ENCODE measurements around the gene POLR1H. TPM values are rescaled to one million over a fixed set of nuclear protein-coding genes. Genes with fewer than 3 reads are reported as not detected.

Gene POLR1H
- polyA plus RNA-seq, 3 donors = 36.2 to 62.4 (median 45.0) TPM

DNA sequence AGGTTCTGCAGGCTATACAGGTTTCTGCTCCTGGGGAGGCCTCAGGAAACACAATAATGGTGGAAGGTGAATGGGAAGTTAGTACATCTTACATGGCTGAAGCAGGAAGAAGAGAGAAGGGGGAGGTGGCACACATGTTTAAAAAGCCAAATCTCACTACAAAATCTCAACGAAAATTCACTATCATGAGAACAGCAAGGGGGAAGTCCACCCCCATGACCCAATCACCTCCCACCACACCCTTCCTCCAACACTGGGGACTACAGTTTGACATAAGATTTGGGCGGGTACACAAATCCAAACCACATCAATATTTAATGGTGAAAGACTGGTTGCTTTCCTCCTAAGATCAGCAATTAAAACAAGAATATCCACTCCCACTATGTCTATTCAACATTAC, 13.8 kb upstream of the POLR1H start:
- intact Hi-C loops (cut with micrococcal nuclease) = no loop called here
- no CpG with 5 or more reads among the region's 2 CpGs for WGBS (ENCODE audit: insufficient coverage)
- H3K27ac Mint-ChIP-seq = peak overlapping the region in 2 of 7 donors; percentile 12 to 58
- H3K4me1 Mint-ChIP-seq = peaks cover 9% of the 10 kb centered on the region
- TF ChIP-seq, protein P1, sequence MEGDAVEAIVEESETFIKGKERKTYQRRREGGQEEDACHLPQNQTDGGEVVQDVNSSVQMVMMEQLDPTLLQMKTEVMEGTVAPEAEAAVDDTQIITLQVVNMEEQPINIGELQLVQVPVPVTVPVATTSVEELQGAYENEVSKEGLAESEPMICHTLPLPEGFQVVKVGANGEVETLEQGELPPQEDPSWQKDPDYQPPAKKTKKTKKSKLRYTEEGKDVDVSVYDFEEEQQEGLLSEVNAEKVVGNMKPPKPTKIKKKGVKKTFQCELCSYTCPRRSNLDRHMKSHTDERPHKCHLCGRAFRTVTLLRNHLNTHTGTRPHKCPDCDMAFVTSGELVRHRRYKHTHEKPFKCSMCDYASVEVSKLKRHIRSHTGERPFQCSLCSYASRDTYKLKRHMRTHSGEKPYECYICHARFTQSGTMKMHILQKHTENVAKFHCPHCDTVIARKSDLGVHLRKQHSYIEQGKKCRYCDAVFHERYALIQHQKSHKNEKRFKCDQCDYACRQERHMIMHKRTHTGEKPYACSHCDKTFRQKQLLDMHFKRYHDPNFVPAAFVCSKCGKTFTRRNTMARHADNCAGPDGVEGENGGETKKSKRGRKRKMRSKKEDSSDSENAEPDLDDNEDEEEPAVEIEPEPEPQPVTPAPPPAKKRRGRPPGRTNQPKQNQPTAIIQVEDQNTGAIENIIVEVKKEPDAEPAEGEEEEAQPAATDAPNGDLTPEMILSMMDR (IDR thresholded peaks at IDR 0.05) = no peak
- no peaks in the 10 kb centered on the region for H3K79me2 ChIP-seq (ENCODE audit: insufficient read depth, low read length)
- H3K9me3 ChIP-seq (replicated peaks in 1 of 2; ENCODE audit: control insufficient read depth in 1 of 2, insufficient read depth in 1 of 2, low read length in 2 of 2) = no peaks in the 10 kb centered on the region
- H4K20me1 ChIP-seq (ENCODE audit: insufficient read depth, low read length) = no peaks in the 10 kb centered on the region
- H3K27me3 Mint-ChIP-seq (ENCODE audit: low read depth in 3 of 3) = no peaks in the 10 kb centered on the region
- no peak overlapping the region for H3K27ac ChIP-seq (ENCODE audit: low read depth in 1 of 2, low read length in 2 of 2)
- H3K4me1 ChIP-seq (ENCODE audit: control insufficient read depth in 1 of 2, insufficient read depth in 2 of 2, low read length in 2 of 2) = peaks cover 3 to 8% of the 10 kb centered on the region in 2 donors
- no peaks in the 10 kb centered on the region for H3K36me3 ChIP-seq (replicated peaks in 1 of 2; ENCODE audit: control insufficient read depth in 1 of 2, insufficient read depth in 2 of 2, low read length in 2 of 2)
- DNase-seq = peak in 1 of 3 donors; percentile 40
- no peaks in the 10 kb centered on the region for H3K27me3 ChIP-seq (ENCODE audit: control insufficient read depth in 2 of 2, insufficient read depth in 2 of 2, low read length in 2 of 2)
- no peak overlapping the region for H2AFZ ChIP-seq (ENCODE audit: insufficient read depth, low read depth, low read length, poor library complexity, severe bottlenecking)
- no peak overlapping the region for H3K4me3 Mint-ChIP-seq
- no peak overlapping the region for H3K9ac ChIP-seq (ENCODE audit: insufficient read depth, low read length, poor library complexity, severe bottlenecking)
- H3K9me3 Mint-ChIP-seq = no peaks in the 10 kb centered on the region
- H3K4me2 ChIP-seq (replicated peaks; ENCODE audit: extremely low read depth, low read length, poor library complexity, severe bottlenecking) = no peak overlapping the region
- peaks cover under 1 to 6% of the 10 kb centered on the region in 2 donors for H3K36me3 Mint-ChIP-seq
- no peak overlapping the region for H3K4me3 ChIP-seq (replicated peaks in 1 of 3; ENCODE audit: low read depth in 2 of 3, low read length in 3 of 3)

DNA sequence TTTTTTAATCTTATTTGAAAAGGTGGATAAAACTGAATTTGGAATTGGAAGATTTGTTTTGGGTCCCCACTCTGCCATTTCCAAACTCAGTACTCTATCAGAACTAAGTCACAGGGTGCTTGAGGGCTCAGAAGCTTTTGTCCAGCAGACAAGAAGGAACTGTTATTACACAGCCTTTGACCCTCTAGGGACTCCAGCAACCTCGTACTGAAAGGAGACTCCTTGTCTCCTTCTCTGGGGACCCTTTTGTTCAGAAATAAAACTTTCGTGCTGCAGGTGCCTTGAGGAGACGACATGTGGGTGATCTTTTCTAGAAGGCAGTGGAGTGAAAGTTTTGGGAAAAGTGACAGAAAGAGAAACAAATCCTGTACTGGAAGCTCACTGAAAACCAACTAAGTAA, 7.4 kb upstream of the POLR1H start:
- TF ChIP-seq, protein P1 (IDR thresholded peaks at IDR 0.05) = no peak
- intact Hi-C loops (cut with micrococcal nuclease) = no loop called here
- WGBS (ENCODE audit: insufficient coverage) = no CpG with 5 or more reads among the region's 3 CpGs

More for the DNA sequence above, 7.4 kb upstream of the POLR1H start:
- Mint-ChIP-seq H3K27me3 (ENCODE audit: low read depth in 3 of 3) (no peaks in the 10 kb centered on the region), H3K4me1 (no peaks in the 10 kb centered on the region), H3K36me3 (peaks cover 26 to 28% of the 10 kb centered on the region in 2 donors), H3K27ac (no peak overlapping the region), H3K4me3 (no peak overlapping the region), H3K9me3 (no peaks in the 10 kb centered on the region)
- Histone ChIP-seq H2AFZ (ENCODE audit: insufficient read depth, low read depth, low read length, poor library complexity, severe bottlenecking) (no peak overlapping the region), H3K4me2 (replicated peaks; ENCODE audit: extremely low read depth, low read length, poor library complexity, severe bottlenecking) (no peak overlapping the region), H3K36me3 (replicated peaks in 1 of 2; ENCODE audit: control insufficient read depth in 1 of 2, insufficient read depth in 2 of 2, low read length in 2 of 2) (peaks cover 0 to 38% of the 10 kb centered on the region in 2 donors), H3K9ac (ENCODE audit: insufficient read depth, low read length, poor library complexity, severe bottlenecking) (no peak overlapping the region), H3K27me3 (ENCODE audit: control insufficient read depth in 2 of 2, insufficient read depth in 2 of 2, low read length in 2 of 2) (no peaks in the 10 kb centered on the region), H3K9me3 (replicated peaks in 1 of 2; ENCODE audit: control insufficient read depth in 1 of 2, insufficient read depth in 1 of 2, low read length in 2 of 2) (no peaks in the 10 kb centered on the region), H3K4me1 (ENCODE audit: control insufficient read depth in 1 of 2, insufficient read depth in 2 of 2, low read length in 2 of 2) (no peaks in the 10 kb centered on the region), H3K79me2 (ENCODE audit: insufficient read depth, low read length) (no peaks in the 10 kb centered on the region), H4K20me1 (ENCODE audit: insufficient read depth, low read length) (no peaks in the 10 kb centered on the region), H3K4me3 (replicated peaks in 1 of 3; ENCODE audit: low read depth in 2 of 3, low read length in 3 of 3) (no peak overlapping the region), H3K27ac (ENCODE audit: low read depth in 1 of 2, low read length in 2 of 2) (no peak overlapping the region)
- no peak for DNase-seq
